PC-3 (cell line): ENCODE data around the gene ZNF341.

ENCODE experiments used
- EZH2 ChIP-seq: fragments of 300-600 bp; sonication (generic); IDR thresholded peaks from one replicate; pipeline ENCODE4 v1.6.1; 2017; ENCODE audit warnings: antibody characterized with exemption, mild to moderate bottlenecking, low read length; ENCODE audit not compliant: unreplicated experiment
- TF ChIP-seq, protein P1 (sequence below): fragments of 300-600 bp; sonication (generic); conservative IDR thresholded peaks from 2 replicates; pipeline ENCODE4 v1.5.1; 2017; ENCODE audit warnings: antibody characterized with exemption, low read depth, mild to moderate bottlenecking, low read length

DNA sequence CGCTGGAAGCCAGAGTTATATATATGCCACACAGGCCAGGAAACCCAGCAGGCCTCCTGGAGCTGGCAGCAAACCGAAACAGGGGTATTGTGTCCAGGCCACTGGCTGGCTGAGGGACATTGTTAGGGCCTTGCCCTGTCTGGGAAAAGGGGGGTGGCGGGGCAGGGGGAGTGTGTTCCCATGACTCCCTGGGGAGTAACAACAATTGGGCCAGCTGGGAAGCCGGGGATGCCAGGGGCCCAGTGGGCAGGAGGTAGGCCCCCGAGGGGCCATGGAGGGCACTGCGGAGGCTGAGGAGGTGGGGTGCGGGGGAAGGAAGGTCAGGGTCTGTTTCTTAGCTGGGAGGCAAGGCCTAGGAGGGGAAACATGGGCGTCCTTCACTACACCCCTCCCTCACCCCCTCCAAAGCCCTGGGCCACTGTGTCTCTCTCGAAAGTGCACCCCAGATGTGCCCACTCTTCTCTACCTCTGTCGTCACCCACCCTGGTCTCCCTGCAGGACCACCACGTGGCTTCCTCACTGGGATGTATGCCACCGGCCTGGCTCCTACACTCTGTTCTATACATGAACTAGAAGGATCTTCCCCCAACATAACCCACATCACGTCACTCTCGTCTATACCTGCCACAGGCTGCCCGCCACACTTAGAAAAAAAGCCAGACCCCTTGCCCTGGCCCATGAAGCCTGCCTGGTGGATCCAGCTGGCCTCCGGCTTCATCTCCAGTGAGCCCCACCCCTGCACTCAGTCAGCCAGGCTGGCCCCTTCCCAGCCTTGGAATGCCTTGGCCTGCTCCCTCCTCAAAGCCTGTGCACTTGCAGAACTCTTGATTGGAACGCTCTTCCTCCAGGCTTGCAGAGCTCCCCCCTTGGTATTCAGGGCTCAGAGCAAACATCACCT lies 37.8 kb upstream of the ZNF341 start:
- TF ChIP-seq, protein P1, sequence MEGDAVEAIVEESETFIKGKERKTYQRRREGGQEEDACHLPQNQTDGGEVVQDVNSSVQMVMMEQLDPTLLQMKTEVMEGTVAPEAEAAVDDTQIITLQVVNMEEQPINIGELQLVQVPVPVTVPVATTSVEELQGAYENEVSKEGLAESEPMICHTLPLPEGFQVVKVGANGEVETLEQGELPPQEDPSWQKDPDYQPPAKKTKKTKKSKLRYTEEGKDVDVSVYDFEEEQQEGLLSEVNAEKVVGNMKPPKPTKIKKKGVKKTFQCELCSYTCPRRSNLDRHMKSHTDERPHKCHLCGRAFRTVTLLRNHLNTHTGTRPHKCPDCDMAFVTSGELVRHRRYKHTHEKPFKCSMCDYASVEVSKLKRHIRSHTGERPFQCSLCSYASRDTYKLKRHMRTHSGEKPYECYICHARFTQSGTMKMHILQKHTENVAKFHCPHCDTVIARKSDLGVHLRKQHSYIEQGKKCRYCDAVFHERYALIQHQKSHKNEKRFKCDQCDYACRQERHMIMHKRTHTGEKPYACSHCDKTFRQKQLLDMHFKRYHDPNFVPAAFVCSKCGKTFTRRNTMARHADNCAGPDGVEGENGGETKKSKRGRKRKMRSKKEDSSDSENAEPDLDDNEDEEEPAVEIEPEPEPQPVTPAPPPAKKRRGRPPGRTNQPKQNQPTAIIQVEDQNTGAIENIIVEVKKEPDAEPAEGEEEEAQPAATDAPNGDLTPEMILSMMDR = no peak
- TF ChIP-seq EZH2 = no peak
